ENCODE measurements around the gene ATL3. TPM values are rescaled to one million over a fixed set of nuclear protein-coding genes. Genes with fewer than 3 reads are reported as not detected.

Gene ATL3
- total and polyA plus RNA-seq, 2 of the 13 experiments (the other 11 are each of a cell fraction or from before 2014, with no cell fraction given): not detected

GRCh38 chr11:63698976-63699733, 28.0 kb upstream of the ATL3 start:
- ChIA-PET POLR2A (interaction anchor here (0.9 kb wide), 1 partner anchor 18 kb away, joined by 3 read pairs; the partner anchor contains the start of gene RTN3), CTCF (ENCODE audit: low intra/inter-chr PET ratio, low total read pairs) (no interaction called here)
- no peak for ATAC-seq
- in situ Hi-C loops (cut with HindIII; ENCODE audit: extremely low pct_ligation_motif_present, low pct_unique_long_range_greater_than_20kb) (no loop called here), intact Hi-C loops (cut with micrococcal nuclease; ENCODE audit: unreplicated experiment) (no loop called here)
- peaks cover 3% of the 10 kb centered on the region; the same call in 1 of the 2 replicates for H4K20me1 ChIP-seq (ENCODE audit: insufficient read depth, low read length)
- no TSS peak for BruUV-seq (replicated peaks)
- DNase-seq (ENCODE audit: low spot score): no peak
- H3K36me3 ChIP-seq (replicated peaks in 1 of 2; ENCODE audit: control insufficient read depth in 1 of 2, insufficient read depth in 2 of 2, low read length in 2 of 2): no peaks in the 10 kb centered on the region; a peak in 1 of 5 replicates
- FAIRE-seq: no peak
- H3K27ac ChIP-seq (ENCODE audit: extremely low read length, insufficient read depth, low read length): no peak overlapping the region
- 90% methylated on average over 11 of the region's 11 CpGs for WGBS (ENCODE audit: low lambda C conversion rate)
- no peaks in the 10 kb centered on the region for H3K4me1 ChIP-seq (ENCODE audit: insufficient read depth, low read length)
- H3K27me3 ChIP-seq (ENCODE audit: control insufficient read depth in 1 of 2, insufficient read depth in 2 of 2, low read length in 2 of 2): no peaks in the 10 kb centered on the region
- no peak overlapping the region for H2AFZ ChIP-seq (ENCODE audit: low read length)
- peaks cover 5% of the 10 kb centered on the region for H3K79me2 ChIP-seq (ENCODE audit: insufficient read depth, low read length)
- H3K4me2 ChIP-seq (ENCODE audit: low read depth, low read length): no peak overlapping the region
- no peaks in the 10 kb centered on the region for H3K9me3 ChIP-seq (ENCODE audit: low read length)
- H3K9ac ChIP-seq (ENCODE audit: insufficient read depth, low read depth, low read length): no peak overlapping the region
- H3K4me3 ChIP-seq (replicated peaks in 1 of 3; ENCODE audit: insufficient read depth in 1 of 3, low read depth in 2 of 3, low read length in 3 of 3): no peak overlapping the region
- TF ChIP-seq SP5 (CRISPR knock-in tag; IDR thresholded peaks at IDR 0.05; ENCODE audit: borderline replicate concordance, low read depth): no peak
- no peak for TF ChIP-seq HMG20A (CRISPR knock-in tag; IDR thresholded peaks at IDR 0.05; ENCODE audit: borderline replicate concordance)
- TF ChIP-seq SP1 (IDR thresholded peaks at IDR 0.05): no peak
- TF ChIP-seq SP1 (CRISPR knock-in tag; IDR thresholded peaks at IDR 0.05): no peak
- no peak for TF ChIP-seq ZNF484 (CRISPR knock-in tag; IDR thresholded peaks at IDR 0.05; ENCODE audit: borderline replicate concordance, low read depth)
- TF ChIP-seq ZNF747 (CRISPR knock-in tag; IDR thresholded peaks at IDR 0.05; ENCODE audit: borderline replicate concordance): no peak
- no peak for TF ChIP-seq ZNF276 (CRISPR knock-in tag; IDR thresholded peaks at IDR 0.05; ENCODE audit: low read depth)
- TF ChIP-seq ZNF331 (CRISPR knock-in tag; IDR thresholded peaks at IDR 0.05): no peak
- TF ChIP-seq ZFP37 (CRISPR knock-in tag; IDR thresholded peaks at IDR 0.05; ENCODE audit: borderline replicate concordance): no peak
- TF ChIP-seq ZNF530 (CRISPR knock-in tag; IDR thresholded peaks at IDR 0.05; ENCODE audit: low read depth): no peak
- no peak for TF ChIP-seq ZNF383 (CRISPR knock-in tag; IDR thresholded peaks at IDR 0.05; ENCODE audit: borderline replicate concordance)
- TF ChIP-seq DZIP1 (CRISPR knock-in tag; IDR thresholded peaks at IDR 0.05): no peak
- TF ChIP-seq HOXA3 (CRISPR knock-in tag; IDR thresholded peaks at IDR 0.05): no peak
- TF ChIP-seq ATF2 (CRISPR knock-in tag; IDR thresholded peaks at IDR 0.05): no peak
- TF ChIP-seq ZNF691 (CRISPR knock-in tag; IDR thresholded peaks at IDR 0.05; ENCODE audit: borderline replicate concordance, low read depth): no peak
- no peak for TF ChIP-seq ZKSCAN8 (CRISPR knock-in tag; IDR thresholded peaks at IDR 0.05; ENCODE audit: borderline replicate concordance)
- TF ChIP-seq ZNF329 (CRISPR knock-in tag; IDR thresholded peaks at IDR 0.05; ENCODE audit: low read depth): no peak
- TF ChIP-seq HDAC1 (CRISPR knock-in tag; IDR thresholded peaks at IDR 0.05): no peak

Data from HepG2 (cell line).